Stomach (tissue), 9 donors: ENCODE measurements around the gene MCOLN3. TPM values are rescaled to one million over a fixed set of nuclear protein-coding genes. Genes with fewer than 3 reads are reported as not detected.

Experiments used
- DNase-seq, 2 donors: peaks; one replicate each; pipeline versions ENCODE4 v3.0.0 to v3.0.0-alpha.2; 2013 to 2019
- H3K27ac ChIP-seq, 5 donors: fragments of 200-600 bp in 4 of 5; sonication (generic) in 4 of 5; one replicate each; pipeline ENCODE4 v1.5.1; 2013 to 2019; ENCODE audit warnings: mild to moderate bottlenecking in 1 of 5, moderate library complexity in 1 of 5
- H3K27me3 ChIP-seq, 3 donors: fragments of 200-600 bp; sonication (generic); one replicate each; pipeline ENCODE4 v1.5.1; 2017 to 2019; ENCODE audit warnings: mixed run types in 1 of 3
- H3K36me3 ChIP-seq, 4 donors: fragments of 200-600 bp; sonication (generic); 1 replicate in 3 of 4; 2 replicates in 1 of 4; pipeline ENCODE4 v1.5.1; 2016 to 2019
- H3K4me1 ChIP-seq, 4 donors: fragments of 200-600 bp; sonication (generic); one replicate each; pipeline ENCODE4 v1.5.1; 2016 to 2019
- H3K4me3 ChIP-seq, 4 donors: fragments of 200-600 bp; sonication (generic) in 3 of 4; one replicate each; pipeline ENCODE4 v1.5.1; 2016 to 2019; ENCODE audit warnings: mild to moderate bottlenecking in 1 of 4
- H3K9me3 ChIP-seq, 4 donors: fragments of 200-600 bp; sonication (generic); one replicate each; pipeline ENCODE4 v1.5.1; 2016 to 2019
- EP300 ChIP-seq: sonication (generic); formaldehyde crosslinking; IDR thresholded peaks from one replicate; pipeline ENCODE4 v1.6.1; 2017; ENCODE audit warnings: antibody characterized with exemption
- POLR2A ChIP-seq, 4 donors: fragments of 450-650 bp; IDR thresholded peaks; one replicate each; pipeline ENCODE4 v1.6.1; 2016; ENCODE audit warnings: antibody characterized with exemption in 4 of 4, control low read depth in 2 of 4, mild to moderate bottlenecking in 1 of 4, moderate library complexity in 1 of 4
- POLR2AphosphoS5 ChIP-seq, 3 donors: sonication (generic); formaldehyde crosslinking; IDR thresholded peaks; one replicate each; pipeline ENCODE4 v1.6.1; 2016; ENCODE audit warnings: antibody characterized with exemption in 3 of 3
- WGBS, 5 donors: extraction: QIAGEN DNeasy Blood & Tissue Kit in 3 of 5; methylation state at CpG; one replicate each; pipeline versions ENCODE4 v1.1.5 to v1.1.7; 2013 to 2018; 5-methylcytosine and 5-hydroxymethylcytosine counted together
- intact Hi-C: fragments of 100-400 bp; cut with DNase I; formaldehyde crosslinking; loops from one replicate; pipeline ENCODE4 v1.15.1; 2023; ENCODE audit warnings: low total_unique reads
- polyA plus RNA-seq, 3 donors: library from polyadenylated mRNA; stranded (reverse); fragments of 200-250 nt; gene quantifications; one replicate each; pipeline ENCODE4 v1.2.3, GENCODE V29; 2013
- total RNA-seq, 5 donors: library from RNA; depleted of rRNA; stranded (reverse); fragments of >200 nt; gene quantifications; one replicate each; pipeline versions ENCODE4 v1.1.0 to v1.2.3, GENCODE V29; 2014 to 2016
- TF ChIP-seq, protein P1 (sequence below), 7 experiments: fragments of 450-650 bp in 4 of 7; fragments of 200-600 bp in 3 of 7; sonication (generic) in 3 of 7; IDR thresholded peaks; one replicate each; pipeline ENCODE4 v1.5.1; 2016 to 2019; ENCODE audit warnings: antibody characterized with exemption in 7 of 7, control low read depth in 2 of 7, mild to moderate bottlenecking in 1 of 7
- donor health status: healthy with polysubstance abuse.
- donor health status: Bipolar disorder and iron deficiency.
- donor health status: healthy.

MCOLN3 gene
- total and polyA plus RNA-seq, 8 donors: 0.89 to 7.3 (median 1.4) TPM; not detected in 2

DNA sequence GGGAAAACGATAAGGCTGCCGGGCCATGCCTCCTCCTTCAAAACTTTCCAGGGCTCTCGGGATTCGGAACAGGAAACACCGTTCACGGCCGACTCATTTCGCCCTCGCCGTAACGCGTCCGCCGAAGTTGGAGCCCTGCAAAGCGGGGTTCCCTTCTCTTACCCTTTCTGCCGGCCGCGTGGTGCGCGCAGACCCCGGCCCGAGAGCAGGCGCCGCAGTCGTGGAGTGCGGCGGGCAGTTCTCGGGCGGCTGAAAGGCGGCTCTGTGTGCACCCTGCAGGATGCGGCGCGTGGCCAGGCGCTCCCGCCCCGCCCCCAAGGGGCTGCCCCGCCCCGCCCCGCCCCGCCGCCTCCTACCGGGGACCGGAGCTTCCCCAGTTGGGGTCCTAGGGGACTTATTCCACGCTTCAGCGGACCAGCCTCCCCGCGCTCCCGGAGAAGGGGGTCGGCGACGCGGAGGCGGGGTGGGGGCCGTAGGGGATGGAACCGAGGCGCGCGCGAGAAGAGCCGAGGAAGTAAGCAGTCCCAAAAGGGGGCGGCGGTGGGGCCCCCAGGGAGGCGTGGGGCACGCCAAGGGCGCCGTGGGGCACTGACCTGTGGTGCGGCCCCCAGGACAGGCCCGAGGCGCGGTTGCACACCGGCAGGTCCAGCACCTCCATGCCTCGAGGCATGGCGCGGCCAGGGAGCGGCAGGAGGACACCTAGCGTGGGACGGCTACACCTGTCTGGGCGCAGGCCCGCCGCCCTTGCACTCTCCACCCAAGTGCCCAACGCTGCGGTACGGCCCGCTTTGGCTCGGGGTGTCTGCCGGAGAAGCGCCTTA lies 51.2 kb downstream of the MCOLN3 start, which contains the start of gene MCOLN2:
Gene MCOLN2 (minus strand): TSS at position 268 of the 821 bp plus-strand sequence. CDS start 241 bp downstream, at position 27.
- peaks cover 14 to 28% (median 26%) of the 10 kb centered on the region in 4 donors for H3K4me1 ChIP-seq
- intact Hi-C loops: no loop called here
- H3K27ac ChIP-seq: peak within 1 kb of the TSS in 4 of 5 donors; percentile 29 to 69 (median 32)
- peaks cover 0 to 51% (median 25%) of the 10 kb centered on the region in 3 donors for H3K27me3 ChIP-seq
- DNase-seq: peak; percentile 34 to 74
- H3K9me3 ChIP-seq: no peaks in the 10 kb centered on the region
- H3K4me3 ChIP-seq: peak within 1 kb of the TSS; percentile 54 to 83 (median 74)
- TF ChIP-seq POLR2AphosphoS5 (IDR thresholded peaks at IDR 0.05) (no peak), POLR2A (IDR thresholded peaks at IDR 0.05) (no peak), EP300 (no peak)
- TF ChIP-seq, protein P1, sequence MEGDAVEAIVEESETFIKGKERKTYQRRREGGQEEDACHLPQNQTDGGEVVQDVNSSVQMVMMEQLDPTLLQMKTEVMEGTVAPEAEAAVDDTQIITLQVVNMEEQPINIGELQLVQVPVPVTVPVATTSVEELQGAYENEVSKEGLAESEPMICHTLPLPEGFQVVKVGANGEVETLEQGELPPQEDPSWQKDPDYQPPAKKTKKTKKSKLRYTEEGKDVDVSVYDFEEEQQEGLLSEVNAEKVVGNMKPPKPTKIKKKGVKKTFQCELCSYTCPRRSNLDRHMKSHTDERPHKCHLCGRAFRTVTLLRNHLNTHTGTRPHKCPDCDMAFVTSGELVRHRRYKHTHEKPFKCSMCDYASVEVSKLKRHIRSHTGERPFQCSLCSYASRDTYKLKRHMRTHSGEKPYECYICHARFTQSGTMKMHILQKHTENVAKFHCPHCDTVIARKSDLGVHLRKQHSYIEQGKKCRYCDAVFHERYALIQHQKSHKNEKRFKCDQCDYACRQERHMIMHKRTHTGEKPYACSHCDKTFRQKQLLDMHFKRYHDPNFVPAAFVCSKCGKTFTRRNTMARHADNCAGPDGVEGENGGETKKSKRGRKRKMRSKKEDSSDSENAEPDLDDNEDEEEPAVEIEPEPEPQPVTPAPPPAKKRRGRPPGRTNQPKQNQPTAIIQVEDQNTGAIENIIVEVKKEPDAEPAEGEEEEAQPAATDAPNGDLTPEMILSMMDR (IDR thresholded peaks at IDR 0.05): no peak
- WGBS, 5 donors: 0 to 1% (median 1%) methylated on average over 29 to 87 of the region's 87 CpGs
- H3K36me3 ChIP-seq: no peaks in the 10 kb centered on the region

DNA sequence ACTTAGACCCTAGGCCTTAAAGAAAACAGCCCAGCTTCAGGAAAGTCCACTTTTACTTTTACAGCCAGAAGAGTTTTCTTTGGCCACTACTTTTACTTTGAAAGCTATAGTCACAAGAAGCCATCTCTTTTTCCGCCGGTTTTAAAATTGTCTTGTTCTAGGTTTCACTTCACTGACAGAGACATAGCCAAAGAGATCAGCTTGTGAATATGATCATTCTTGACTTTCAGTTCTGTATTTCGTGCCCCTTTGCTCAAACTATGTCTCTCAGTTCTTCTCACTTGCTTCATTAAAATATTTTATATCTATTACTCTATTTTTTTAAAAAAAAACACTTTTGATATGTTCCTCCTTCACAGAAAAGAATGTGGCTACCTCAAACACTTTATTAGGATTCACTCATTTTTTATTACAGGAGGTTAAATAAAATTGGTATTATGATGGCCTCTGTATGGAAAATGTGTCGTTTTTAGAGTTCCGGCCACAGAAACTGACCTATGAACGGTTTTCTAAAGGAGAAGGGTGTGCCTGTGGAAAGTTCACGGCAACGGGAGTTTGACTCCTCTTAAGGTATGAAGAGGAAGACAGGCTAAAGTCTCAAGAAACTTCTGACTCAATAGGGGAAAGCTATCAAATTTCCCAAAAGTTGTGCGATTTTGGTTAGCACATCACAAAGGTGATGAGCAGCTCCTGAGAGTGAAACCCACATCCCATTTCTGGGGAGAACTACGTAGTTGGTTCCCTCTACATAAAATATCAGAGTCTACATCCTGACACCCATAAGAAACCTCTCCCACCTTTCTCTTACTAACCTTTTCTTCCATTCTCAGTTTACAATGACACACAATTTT lies 52.6 kb downstream of the MCOLN3 start:
- Histone ChIP-seq H3K27ac (no peak overlapping the region), H3K27me3 (peaks cover 0 to 42% (median 25%) of the 10 kb centered on the region in 3 donors), H3K9me3 (no peaks in the 10 kb centered on the region), H3K4me1 (peaks cover 14 to 28% (median 26%) of the 10 kb centered on the region in 4 donors), H3K4me3 (peak overlapping the region in 2 of 4 donors; percentile 82 to 83), H3K36me3 (no peaks in the 10 kb centered on the region)
- intact Hi-C loops: no loop called here
- no peak for DNase-seq
- TF ChIP-seq POLR2A (IDR thresholded peaks at IDR 0.05) (no peak), POLR2AphosphoS5 (IDR thresholded peaks at IDR 0.05) (no peak), EP300 (no peak)
- TF ChIP-seq, protein P1 (IDR thresholded peaks at IDR 0.05): no peak
- WGBS, 5 donors: 54 to 74% (median 67%) methylated on average over 10 of the region's 10 CpGs

DNA sequence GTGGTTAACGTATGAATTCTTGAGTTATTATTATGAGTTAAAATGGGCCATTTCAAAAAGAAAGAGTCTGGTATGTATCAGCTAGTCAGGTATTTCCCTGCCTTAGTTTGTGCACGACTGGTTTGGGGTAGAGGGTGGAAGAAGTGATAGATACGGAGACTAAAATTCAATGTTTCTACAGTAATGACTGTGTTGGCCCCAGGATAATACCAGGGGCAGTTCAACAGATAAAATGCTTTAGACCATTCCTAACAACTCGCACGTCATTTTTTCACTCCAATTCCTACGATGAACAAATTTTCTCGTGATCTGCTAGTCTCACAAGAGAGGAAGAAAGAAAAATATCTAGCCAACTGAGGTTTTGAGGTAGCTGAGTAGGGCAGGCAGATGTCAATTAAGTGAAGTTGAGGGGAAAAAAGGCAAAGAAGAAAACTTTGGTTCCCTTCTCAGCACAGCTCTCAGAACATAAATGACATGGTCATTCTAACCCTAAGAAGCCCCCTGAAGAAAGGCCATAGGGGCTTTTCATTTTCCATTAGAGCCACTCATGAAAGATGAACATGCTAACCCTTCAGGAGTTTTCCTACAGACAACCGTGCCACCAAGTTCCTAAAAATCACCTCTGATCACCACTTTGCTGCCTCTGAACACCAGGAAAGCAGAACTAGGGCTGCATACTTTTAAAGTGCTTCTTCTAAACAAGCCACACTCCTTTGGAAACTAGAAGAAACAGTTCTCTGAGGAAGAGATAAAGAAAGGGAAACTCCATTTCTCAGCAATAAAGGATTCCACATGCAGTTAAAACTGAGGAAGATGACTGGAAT lies 57.0 kb downstream of the MCOLN3 start:
- TF ChIP-seq EP300 (no peak), POLR2A (IDR thresholded peaks at IDR 0.05) (no peak), POLR2AphosphoS5 (IDR thresholded peaks at IDR 0.05) (no peak)
- TF ChIP-seq, protein P1 (IDR thresholded peaks at IDR 0.05): no peak
- intact Hi-C loops: no loop called here
- peaks cover 0 to 6% (median 0%) of the 10 kb centered on the region in 3 donors for H3K27me3 ChIP-seq

More for the DNA sequence above, 57.0 kb downstream of the MCOLN3 start:
- H3K9me3 ChIP-seq: no peaks in the 10 kb centered on the region
- peaks cover under 1 to 5% (median 3%) of the 10 kb centered on the region in 4 donors for H3K4me1 ChIP-seq
- 66 to 77% (median 71%) methylated on average over 8 of the region's 8 CpGs for WGBS, 5 donors
- no peak for DNase-seq
- no peak overlapping the region for H3K4me3 ChIP-seq
- H3K27ac ChIP-seq: no peak overlapping the region
- no peaks in the 10 kb centered on the region for H3K36me3 ChIP-seq
